ENCODE measurements around the gene ZNF639.

Gene ZNF639

DNA sequence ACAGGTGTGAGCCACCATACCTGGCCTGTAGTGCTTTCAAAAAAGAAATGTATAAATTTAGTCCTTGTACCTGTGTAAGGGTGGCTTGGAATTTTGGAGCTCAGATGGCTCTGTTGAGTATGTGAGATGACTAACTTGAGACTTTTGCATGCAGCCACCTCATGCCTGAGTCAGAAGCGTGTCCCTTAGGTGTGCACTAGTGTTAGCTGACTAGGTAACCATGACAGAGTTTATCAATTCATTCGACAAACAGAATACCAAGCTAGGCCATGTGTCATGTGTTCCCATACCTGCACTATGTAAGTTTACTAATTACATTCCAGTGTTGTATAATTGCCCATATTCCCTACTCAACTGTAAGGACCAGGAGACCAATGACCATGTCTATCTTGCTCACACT, 4.0 kb upstream of the ZNF639 start:
- no peak for TF ChIP-seq CTCF (conservative IDR thresholded peaks at IDR 0.05; ENCODE audit: low read depth, low read length)
- no peak overlapping the region for H3K4me3 ChIP-seq (ENCODE audit: low read length)
- DNase-seq (ENCODE audit: low read depth), result no peak

GRCh38 chr3:179321668-179322285, 1.1 kb upstream of the ZNF639 start:
- TF ChIP-seq CTCF (conservative IDR thresholded peaks at IDR 0.05; ENCODE audit: low read depth, low read length), result peak; percentile 58
- H3K4me3 ChIP-seq (ENCODE audit: low read length), result peak overlapping the region; percentile 85
- DNase-seq (ENCODE audit: low read depth), result no peak

GRCh38 chr3:179323197-179324110, 623 bp downstream of the ZNF639 start:
- TF ChIP-seq CTCF (conservative IDR thresholded peaks at IDR 0.05; ENCODE audit: low read depth, low read length), result no peak
- DNase-seq (ENCODE audit: low read depth), result no peak

DNA sequence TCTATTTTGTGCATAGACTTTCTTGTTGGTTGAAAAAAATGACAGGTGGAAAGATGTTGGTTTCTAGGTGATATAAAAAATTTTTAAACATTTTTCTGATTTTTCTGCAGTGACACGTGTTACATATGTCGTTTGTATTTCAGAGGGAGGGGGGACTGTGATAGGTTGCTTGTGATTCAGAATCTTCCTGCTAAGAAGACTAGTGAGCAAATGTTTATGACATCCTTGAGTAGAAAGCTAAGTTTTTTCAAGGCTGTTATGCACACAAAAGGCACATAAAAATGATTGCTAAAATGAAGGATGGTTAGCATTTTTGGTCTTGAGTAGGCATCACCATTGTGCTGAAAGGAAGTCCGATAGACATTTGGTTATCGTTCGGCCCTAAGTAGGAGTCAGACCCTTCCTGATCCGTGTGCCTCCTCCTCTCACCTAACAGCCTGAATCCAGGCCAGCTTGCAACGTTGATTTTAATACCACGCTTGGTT, 1.5 kb downstream of the ZNF639 start:
- H3K4me3 ChIP-seq (ENCODE audit: low read length), result peak overlapping the region; percentile 85
- DNase-seq (ENCODE audit: low read depth), result no peak
- TF ChIP-seq CTCF (conservative IDR thresholded peaks at IDR 0.05; ENCODE audit: low read depth, low read length), result no peak

More at GRCh38 chr3:179323197-179324110, 623 bp downstream of the ZNF639 start:
- peak overlapping the region; percentile 85 for H3K4me3 ChIP-seq (ENCODE audit: low read length)

DNA sequence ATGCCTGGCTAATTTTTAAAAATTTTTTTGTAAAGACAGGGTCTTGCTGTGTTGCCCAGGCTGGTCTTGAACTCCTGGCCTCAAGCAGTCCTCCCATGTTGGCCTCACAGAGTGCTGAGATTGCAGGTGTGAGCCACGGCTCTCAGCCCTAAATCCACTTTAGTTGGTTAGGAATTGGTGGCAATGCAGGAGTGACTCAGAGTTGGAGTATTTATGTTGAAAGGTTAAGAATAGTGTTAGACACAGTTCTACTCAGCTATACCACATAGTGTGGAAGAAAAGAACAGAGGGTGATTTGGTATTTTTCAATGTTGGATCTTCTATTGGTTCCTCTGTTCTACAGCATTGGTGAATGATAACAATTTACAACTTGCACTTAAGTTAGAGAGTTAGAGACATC, 7.6 kb downstream of the ZNF639 start:
- DNase-seq (ENCODE audit: low read depth), result no peak
- TF ChIP-seq CTCF (conservative IDR thresholded peaks at IDR 0.05; ENCODE audit: low read depth, low read length), result no peak
- H3K4me3 ChIP-seq (ENCODE audit: low read length), result no peak overlapping the region

- TF ChIP-seq CTCF (conservative IDR thresholded peaks at IDR 0.05; ENCODE audit: low read depth, low read length), result no peak
- no peak for DNase-seq (ENCODE audit: low read depth)
- no peak overlapping the region for H3K4me3 ChIP-seq (ENCODE audit: low read length)
Measured at GRCh38 chr3:179332240-179332639, 9.4 kb downstream of the ZNF639 start.

All from retinal pigment epithelial cell (primary cell).